ENCODE measurements around the gene ADAT1. TPM values are rescaled to one million over a fixed set of nuclear protein-coding genes. Genes with fewer than 3 reads are reported as not detected.

ADAT1 gene
- total RNA-seq, 1 experiment from 2014 or later: 44.2 TPM

DNA sequence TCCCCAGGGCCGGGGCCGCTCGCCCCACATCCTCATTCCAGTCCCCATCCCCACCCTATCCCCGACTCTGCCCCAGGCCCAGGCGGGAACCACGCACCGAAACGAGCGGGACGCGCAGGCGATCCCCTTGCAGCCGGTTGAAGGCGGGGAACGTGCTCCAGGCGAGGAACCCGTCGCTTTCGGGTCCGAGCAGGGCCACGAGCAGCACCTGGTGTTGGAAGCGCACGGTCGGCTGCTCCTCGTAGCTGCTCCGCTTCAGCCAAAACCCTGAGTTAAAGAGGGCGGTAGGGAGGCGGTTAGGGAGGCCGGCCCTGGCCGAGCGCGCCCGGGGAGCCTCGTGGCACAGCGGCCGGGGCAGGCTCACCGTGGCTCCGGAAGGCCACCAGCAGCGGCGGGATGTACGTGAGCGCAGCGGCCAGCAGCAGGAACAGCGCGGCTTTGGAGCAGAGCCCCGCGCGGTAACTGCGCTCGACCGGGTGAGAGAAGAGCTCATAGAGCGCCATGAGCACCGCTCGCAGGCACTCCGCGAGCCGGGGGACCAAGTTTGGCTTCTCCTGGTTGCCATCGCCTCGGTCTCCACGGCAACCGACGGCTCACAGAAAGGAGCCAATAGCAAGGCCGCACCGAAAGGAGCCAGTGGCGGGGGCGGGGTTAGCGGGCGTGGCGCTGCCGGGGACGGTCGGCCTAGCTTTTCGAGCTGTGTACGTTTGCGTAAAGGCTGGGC is 67.2 kb downstream of the ADAT1 start, which contains the start of gene TMEM231 (continued):
- TF ChIP-seq, protein P1, sequence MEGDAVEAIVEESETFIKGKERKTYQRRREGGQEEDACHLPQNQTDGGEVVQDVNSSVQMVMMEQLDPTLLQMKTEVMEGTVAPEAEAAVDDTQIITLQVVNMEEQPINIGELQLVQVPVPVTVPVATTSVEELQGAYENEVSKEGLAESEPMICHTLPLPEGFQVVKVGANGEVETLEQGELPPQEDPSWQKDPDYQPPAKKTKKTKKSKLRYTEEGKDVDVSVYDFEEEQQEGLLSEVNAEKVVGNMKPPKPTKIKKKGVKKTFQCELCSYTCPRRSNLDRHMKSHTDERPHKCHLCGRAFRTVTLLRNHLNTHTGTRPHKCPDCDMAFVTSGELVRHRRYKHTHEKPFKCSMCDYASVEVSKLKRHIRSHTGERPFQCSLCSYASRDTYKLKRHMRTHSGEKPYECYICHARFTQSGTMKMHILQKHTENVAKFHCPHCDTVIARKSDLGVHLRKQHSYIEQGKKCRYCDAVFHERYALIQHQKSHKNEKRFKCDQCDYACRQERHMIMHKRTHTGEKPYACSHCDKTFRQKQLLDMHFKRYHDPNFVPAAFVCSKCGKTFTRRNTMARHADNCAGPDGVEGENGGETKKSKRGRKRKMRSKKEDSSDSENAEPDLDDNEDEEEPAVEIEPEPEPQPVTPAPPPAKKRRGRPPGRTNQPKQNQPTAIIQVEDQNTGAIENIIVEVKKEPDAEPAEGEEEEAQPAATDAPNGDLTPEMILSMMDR (IDR thresholded peaks at IDR 0.05 in 2 of 3, conservative IDR thresholded peaks at IDR 0.05 in 1 of 3; ENCODE audit: borderline replicate concordance in 1 of 3, insufficient read depth in 1 of 3, low read depth in 2 of 3, low read length in 2 of 3): no peak

DNA sequence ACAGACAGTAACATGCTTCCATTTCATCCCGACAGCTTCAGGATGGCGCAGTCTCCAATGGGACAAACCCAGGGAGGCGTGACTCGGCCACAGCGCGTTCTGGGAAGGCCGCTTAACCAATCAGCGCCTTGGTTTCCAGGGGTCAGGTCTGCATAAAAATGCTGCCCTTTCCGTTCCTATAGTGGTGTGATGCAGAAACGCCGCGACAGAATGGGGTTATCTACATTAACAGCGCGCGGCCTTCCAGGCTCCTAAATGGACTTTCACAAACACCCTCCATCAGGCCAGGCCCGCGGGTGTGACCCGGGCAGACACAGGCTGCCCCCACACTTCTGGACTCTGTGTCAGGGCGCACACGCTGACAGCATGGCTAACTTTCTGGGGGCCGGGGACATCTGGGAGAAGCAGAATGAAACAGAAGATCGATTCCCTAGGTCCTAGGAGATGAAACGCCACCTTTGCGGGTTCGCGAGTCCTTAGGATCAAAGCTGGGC is 67.8 kb downstream of the ADAT1 start:
- DNase-seq (ENCODE audit: low read depth, low spot score) (peak; percentile 86), ATAC-seq (peak; percentile 84)
- peak overlapping the region; percentile 73 for H3K27ac ChIP-seq (ENCODE audit: low read depth, low read length)
- ChIA-PET RAD21 (ENCODE audit: low non-redundant PET in 1 of 2, low total read pairs in 2 of 2, uncharacterized antibody in 2 of 2, unreplicated experiment in 2 of 2) (interaction anchor here in 1 of 2 experiments (0.6 to 0.8 kb wide), 2 partner anchors 38 to 123 kb away, joined by 3 read pairs; no protein-coding TSS in a partner anchor), POLR2A (interaction anchor here (1.0 kb wide), 3 partner anchors 10 to 94 kb away, joined by 3 to 5 read pairs (median 5); no protein-coding TSS in a partner anchor), CTCF (interaction anchor here (1.0 to 2.5 kb wide), 3 partner anchors 38 to 356 kb away, joined by 3 to 11 read pairs (median 3); no protein-coding TSS in a partner anchor)
- no peaks in the 10 kb centered on the region for H3K79me2 ChIP-seq (ENCODE audit: insufficient read depth, low read length)
- H3K36me3 ChIP-seq (ENCODE audit: control insufficient read depth in 1 of 2, insufficient read depth in 2 of 2, low read length in 2 of 2): no peaks in the 10 kb centered on the region; a peak in 1 of 4 replicates
- H3K4me1 ChIP-seq (ENCODE audit: control insufficient read depth in 1 of 2, insufficient read depth in 2 of 2, low read length in 2 of 2): peaks cover 10 to 21% of the 10 kb centered on the region in 2 experiments; a peak in 3 of 4 replicates
- TSS peak; percentile 44 for BruUV-seq (replicated peaks)
- H2AFZ ChIP-seq (ENCODE audit: low read depth, low read length, poor library complexity, severe bottlenecking): peak overlapping the region; percentile 71
- no peaks in the 10 kb centered on the region for H3K9me3 ChIP-seq (ENCODE audit: control insufficient read depth in 1 of 2, insufficient read depth in 1 of 2, low read depth in 1 of 2, low read length in 2 of 2)
- no peaks in the 10 kb centered on the region for H3K9me2 ChIP-seq (ENCODE audit: insufficient read depth)
- no peaks in the 10 kb centered on the region for H4K20me1 ChIP-seq (ENCODE audit: insufficient read depth)
- peak overlapping the region; percentile 88 for H3K9ac ChIP-seq (ENCODE audit: low read length)
- no peaks in the 10 kb centered on the region for H3K27me3 ChIP-seq (ENCODE audit: insufficient read depth, low read length)
- H3K4me2 ChIP-seq (ENCODE audit: low read length): peak overlapping the region; percentile 88
- peak overlapping the region; percentile 80 to 86 for H3K4me3 ChIP-seq (replicated peaks in 1 of 2; ENCODE audit: low read depth in 1 of 2, low read length in 2 of 2)
- intact Hi-C loops (cut with micrococcal nuclease): loop anchor here (2.0 to 5.0 kb wide), 2 partner anchors 38 to 67 kb away; partner anchors contain the start of gene ADAT1
- TF ChIP-seq FOSL1 (IDR thresholded peaks at IDR 0.05; ENCODE audit: low read depth): no peak
- no peak for TF ChIP-seq EZH2 (IDR thresholded peaks at IDR 0.05)
- TF ChIP-seq, protein P2, sequence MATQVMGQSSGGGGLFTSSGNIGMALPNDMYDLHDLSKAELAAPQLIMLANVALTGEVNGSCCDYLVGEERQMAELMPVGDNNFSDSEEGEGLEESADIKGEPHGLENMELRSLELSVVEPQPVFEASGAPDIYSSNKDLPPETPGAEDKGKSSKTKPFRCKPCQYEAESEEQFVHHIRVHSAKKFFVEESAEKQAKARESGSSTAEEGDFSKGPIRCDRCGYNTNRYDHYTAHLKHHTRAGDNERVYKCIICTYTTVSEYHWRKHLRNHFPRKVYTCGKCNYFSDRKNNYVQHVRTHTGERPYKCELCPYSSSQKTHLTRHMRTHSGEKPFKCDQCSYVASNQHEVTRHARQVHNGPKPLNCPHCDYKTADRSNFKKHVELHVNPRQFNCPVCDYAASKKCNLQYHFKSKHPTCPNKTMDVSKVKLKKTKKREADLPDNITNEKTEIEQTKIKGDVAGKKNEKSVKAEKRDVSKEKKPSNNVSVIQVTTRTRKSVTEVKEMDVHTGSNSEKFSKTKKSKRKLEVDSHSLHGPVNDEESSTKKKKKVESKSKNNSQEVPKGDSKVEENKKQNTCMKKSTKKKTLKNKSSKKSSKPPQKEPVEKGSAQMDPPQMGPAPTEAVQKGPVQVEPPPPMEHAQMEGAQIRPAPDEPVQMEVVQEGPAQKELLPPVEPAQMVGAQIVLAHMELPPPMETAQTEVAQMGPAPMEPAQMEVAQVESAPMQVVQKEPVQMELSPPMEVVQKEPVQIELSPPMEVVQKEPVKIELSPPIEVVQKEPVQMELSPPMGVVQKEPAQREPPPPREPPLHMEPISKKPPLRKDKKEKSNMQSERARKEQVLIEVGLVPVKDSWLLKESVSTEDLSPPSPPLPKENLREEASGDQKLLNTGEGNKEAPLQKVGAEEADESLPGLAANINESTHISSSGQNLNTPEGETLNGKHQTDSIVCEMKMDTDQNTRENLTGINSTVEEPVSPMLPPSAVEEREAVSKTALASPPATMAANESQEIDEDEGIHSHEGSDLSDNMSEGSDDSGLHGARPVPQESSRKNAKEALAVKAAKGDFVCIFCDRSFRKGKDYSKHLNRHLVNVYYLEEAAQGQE (IDR thresholded peaks at IDR 0.05; ENCODE audit: low read depth): no peak
- TF ChIP-seq, protein P3, sequence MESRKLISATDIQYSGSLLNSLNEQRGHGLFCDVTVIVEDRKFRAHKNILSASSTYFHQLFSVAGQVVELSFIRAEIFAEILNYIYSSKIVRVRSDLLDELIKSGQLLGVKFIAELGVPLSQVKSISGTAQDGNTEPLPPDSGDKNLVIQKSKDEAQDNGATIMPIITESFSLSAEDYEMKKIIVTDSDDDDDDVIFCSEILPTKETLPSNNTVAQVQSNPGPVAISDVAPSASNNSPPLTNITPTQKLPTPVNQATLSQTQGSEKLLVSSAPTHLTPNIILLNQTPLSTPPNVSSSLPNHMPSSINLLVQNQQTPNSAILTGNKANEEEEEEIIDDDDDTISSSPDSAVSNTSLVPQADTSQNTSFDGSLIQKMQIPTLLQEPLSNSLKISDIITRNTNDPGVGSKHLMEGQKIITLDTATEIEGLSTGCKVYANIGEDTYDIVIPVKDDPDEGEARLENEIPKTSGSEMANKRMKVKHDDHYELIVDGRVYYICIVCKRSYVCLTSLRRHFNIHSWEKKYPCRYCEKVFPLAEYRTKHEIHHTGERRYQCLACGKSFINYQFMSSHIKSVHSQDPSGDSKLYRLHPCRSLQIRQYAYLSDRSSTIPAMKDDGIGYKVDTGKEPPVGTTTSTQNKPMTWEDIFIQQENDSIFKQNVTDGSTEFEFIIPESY (IDR thresholded peaks at IDR 0.05; ENCODE audit: extremely low read depth, insufficient replicate concordance, low read length): no peak
- TF ChIP-seq RAD21 (IDR thresholded peaks at IDR 0.05; ENCODE audit: low read depth): no peak
- TF ChIP-seq JUND (IDR thresholded peaks at IDR 0.05): no peak
- no peak for TF ChIP-seq CBX3 (IDR thresholded peaks at IDR 0.05; ENCODE audit: low read depth)
- 0 out of 2 replicates have a peak, but pooled peaks have one; percentile 8 for TF ChIP-seq SRF (IDR thresholded peaks at IDR 0.05; ENCODE audit: low read depth)
- no peak for TF ChIP-seq ZFX (IDR thresholded peaks at IDR 0.05)
- TF ChIP-seq TCF7L2 (IDR thresholded peaks at IDR 0.05; ENCODE audit: borderline replicate concordance, extremely low read depth, insufficient read depth, insufficient read length): no peak
- TF ChIP-seq POLR2AphosphoS5 (IDR thresholded peaks at IDR 0.05; ENCODE audit: low read depth, low read length): peak; percentile 66
- TF ChIP-seq POLR2A (IDR thresholded peaks at IDR 0.05; ENCODE audit: borderline replicate concordance, extremely low read depth, insufficient read depth, insufficient read length): peak; percentile 40
- TF ChIP-seq YY1 (IDR thresholded peaks at IDR 0.05; ENCODE audit: extremely low read depth, insufficient replicate concordance, low read depth, low read length): peak; percentile 38
- peak; percentile 41; the same call in 1 of the 2 replicates for TF ChIP-seq SP1 (IDR thresholded peaks at IDR 0.05; ENCODE audit: low read depth)
- no peak for TF ChIP-seq EGR1 (IDR thresholded peaks at IDR 0.05; ENCODE audit: low read depth)
- no peak for TF ChIP-seq CEBPB (IDR thresholded peaks at IDR 0.05; ENCODE audit: low read depth)
